Activated naive CD4-positive, alpha-beta T cell treated with anti-CD3 and anti-CD28 coated beads, Interleukin-2, amount 50 U/mL, for 16 hours (primary cell): ENCODE measurements around the gene EHD1.

Experiments used
- DNase-seq: peaks from one replicate; pipeline ENCODE4 v3.0.0-alpha.2; 2020

Gene EHD1

GRCh38 chr11:64909653-64910343 lies 31.4 kb upstream of the EHD1 start:
- DNase-seq: no peak

GRCh38 chr11:64908766-64909165 lies 30.3 kb upstream of the EHD1 start:
- DNase-seq: no peak

- DNase-seq: no peak
These were observed 27.9 kb upstream of the EHD1 start for GRCh38 chr11:64906314-64906635.

GRCh38 chr11:64905516-64906313 lies 27.3 kb upstream of the EHD1 start:
- DNase-seq: no peak

- DNase-seq: no peak
These were observed 24.9 kb upstream of the EHD1 start for GRCh38 chr11:64903291-64903833.

- no peak for DNase-seq
These were observed 23.9 kb upstream of the EHD1 start for GRCh38 chr11:64902102-64902900.

GRCh38 chr11:64900774-64901173 lies 22.4 kb upstream of the EHD1 start:
- no peak for DNase-seq

- peak; percentile 67 for DNase-seq
These were observed 21.9 kb upstream of the EHD1 start for GRCh38 chr11:64900263-64900678.

- no peak for DNase-seq
These were observed 20.1 kb upstream of the EHD1 start for GRCh38 chr11:64898541-64898940.

- DNase-seq: no peak
These were observed 19.6 kb upstream of the EHD1 start for GRCh38 chr11:64898076-64898445.

- DNase-seq: no peak
These were observed 19.1 kb upstream of the EHD1 start for GRCh38 chr11:64897381-64898075.

GRCh38 chr11:64896448-64897022 lies 18.1 kb upstream of the EHD1 start:
- DNase-seq: no peak

- DNase-seq: no peak
These were observed 16.5 kb upstream of the EHD1 start for GRCh38 chr11:64894812-64895452.

GRCh38 chr11:64894070-64894811 lies 15.8 kb upstream of the EHD1 start:
- peak; percentile 93 for DNase-seq

GRCh38 chr11:64893194-64894069 lies 15.0 kb upstream of the EHD1 start:
- DNase-seq: no peak

- no peak for DNase-seq
These were observed 14.4 kb upstream of the EHD1 start for GRCh38 chr11:64892838-64893193.

- no peak for DNase-seq
These were observed 14.0 kb upstream of the EHD1 start for GRCh38 chr11:64892411-64892831.

GRCh38 chr11:64891880-64892279 lies 13.5 kb upstream of the EHD1 start:
- DNase-seq: no peak

GRCh38 chr11:64891215-64891848 lies 12.9 kb upstream of the EHD1 start:
- DNase-seq: no peak

- no peak for DNase-seq
These were observed 12.1 kb upstream of the EHD1 start for GRCh38 chr11:64890522-64890939.
